ENCODE measurements around the gene ZNF827.
"Not testable (repeated sequence)": the region's sequence is repeated elsewhere in the genome, so short reads cannot be mapped to it uniquely, and the experiment has no call there.

ZNF827 gene

DNA sequence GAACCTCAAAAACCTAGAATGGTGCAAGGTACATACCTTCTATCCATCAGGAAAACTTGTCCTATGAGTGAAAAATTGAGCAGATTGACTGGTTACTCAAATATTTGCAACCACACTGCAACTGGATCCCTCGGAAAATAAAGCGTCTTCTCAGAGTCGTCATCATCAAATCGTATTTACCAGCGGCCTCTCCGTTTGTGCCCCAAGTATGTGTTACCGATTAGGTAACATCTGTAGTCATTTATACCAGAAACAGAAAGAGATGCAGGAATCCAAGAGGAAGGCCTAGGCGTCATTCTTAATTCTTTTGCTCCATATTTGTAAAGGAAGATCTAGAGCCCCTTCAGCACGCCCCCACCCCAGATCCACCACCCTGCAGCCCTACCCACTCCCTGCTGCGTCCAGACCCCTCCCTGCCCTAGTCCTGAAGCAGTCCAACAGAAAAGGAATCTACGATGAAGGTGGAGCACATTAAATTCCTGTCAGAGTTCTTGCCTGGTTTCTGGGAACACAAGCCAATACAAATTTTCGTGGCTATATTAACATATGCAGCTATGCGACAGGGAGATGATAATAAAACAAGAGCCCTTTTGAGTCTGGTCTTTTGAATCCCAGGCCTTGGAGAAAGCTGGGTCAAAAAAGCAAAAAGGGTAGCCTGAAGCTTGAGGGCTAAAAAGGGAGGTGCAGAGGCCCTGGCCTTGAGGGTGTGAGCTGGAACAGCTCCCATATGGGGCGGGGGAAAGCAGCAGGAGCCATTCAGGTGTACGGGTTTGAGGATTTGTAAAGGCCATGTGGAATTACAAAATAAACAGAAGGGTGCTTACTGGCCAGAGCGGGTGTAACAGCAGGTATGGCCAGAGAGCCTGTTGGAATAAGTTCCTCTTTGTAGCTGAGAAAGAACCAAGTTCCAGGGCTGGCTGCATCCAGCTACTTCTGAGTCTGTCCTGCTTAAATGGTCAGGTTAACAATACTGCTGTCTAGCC, 77.0 kb downstream of the ZNF827 start:
- no peak for DNase-seq

GRCh38 chr4:145860897-145861296, 77.7 kb downstream of the ZNF827 start:
- DNase-seq = no peak

GRCh38 chr4:145860446-145860845, 78.2 kb downstream of the ZNF827 start:
- no peak for DNase-seq

- no peak for DNase-seq
Measured at GRCh38 chr4:145859926-145860325, 78.7 kb downstream of the ZNF827 start.

DNA sequence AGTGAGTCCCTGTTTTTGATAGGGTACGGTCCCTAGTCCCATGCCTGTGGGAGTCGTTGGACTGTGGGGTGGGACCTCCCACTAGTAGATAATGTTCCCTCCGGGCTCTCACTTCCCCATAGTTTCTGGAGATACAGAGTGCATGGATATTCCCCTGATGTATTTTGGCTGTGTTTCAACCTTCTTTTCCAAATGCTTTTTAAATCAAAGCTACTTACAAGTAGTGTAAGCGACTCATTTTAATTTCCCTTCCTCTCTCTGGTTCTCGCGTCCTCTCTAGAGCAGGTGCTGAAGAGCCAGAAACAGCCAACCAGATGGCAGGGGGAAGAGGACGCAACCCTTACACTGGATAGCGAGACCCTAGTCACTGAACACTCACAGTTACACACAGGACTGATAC, 79.2 kb downstream of the ZNF827 start:
- DNase-seq = no peak

GRCh38 chr4:145852256-145852839, 86.3 kb downstream of the ZNF827 start:
- no peak for DNase-seq

DNA sequence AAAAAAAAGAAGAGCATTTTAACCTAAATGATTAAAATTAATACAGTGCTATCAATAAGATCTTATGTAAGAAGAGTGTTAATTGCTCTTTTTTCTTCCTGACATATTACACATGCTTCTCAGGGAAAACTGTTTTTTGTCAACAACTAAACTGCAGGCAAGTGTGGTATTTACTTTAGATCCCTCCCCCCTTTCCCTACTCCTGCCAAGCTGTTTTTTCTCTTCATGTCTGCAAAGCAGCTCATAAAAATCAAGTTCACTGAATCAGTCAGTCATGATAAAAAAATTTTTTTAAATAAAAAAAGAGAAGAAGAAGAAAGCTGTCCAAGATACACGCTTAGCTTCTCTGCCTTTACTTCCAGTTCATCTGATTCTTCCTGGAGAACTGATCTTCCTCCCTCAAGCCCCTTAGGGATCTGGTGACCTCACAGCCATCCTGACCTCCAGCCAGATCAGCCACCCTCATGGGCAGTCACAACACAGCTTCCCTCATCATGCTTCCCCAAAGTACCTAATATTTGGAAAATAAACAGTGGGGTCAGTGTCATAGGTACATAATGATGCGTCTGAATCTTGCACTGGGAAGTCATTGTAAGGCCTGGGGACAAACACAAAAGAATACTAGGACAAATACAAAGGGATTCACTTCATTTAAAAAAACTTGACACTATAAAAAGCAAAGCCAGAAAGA, 87.0 kb downstream of the ZNF827 start:
- no peak for DNase-seq

DNA sequence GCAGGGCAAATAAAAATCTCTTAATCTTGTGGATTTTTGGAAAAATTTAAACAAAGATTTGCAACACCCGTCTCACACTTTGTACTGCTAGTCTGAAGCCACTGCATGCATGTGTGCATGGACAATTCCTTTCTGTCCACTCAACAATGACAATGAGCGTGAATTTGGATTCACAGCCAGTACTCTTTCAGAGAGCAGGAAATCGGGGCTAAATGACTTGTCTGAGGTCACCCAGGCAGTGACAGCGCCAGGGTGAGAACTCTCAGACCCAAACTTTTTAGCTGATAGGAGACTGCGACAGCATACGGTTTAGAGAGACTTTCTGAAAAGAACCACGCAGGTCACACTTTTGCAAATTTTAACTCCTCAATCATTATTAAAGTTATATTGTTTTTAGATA, 90.9 kb downstream of the ZNF827 start:
- no peak for DNase-seq

DNA sequence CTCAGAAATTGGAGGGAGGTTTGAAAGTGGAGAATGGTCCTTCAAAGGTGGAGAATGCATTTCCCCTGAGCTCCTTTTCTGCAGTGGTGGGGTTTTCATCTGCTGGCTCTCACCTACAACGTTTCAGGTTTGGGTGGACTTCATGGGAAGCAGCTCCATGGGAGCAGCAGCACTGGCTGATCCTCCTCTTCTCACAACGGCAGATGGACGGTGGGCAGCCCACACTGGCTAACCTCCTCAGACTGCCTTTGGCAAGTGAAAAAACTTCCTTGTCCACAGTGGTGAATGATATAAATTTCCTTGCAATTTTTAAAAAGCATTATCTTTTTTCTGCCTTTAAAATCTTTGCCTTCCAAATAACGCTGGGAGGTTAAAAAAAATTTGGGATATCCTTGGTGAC, 93.5 kb downstream of the ZNF827 start:
- DNase-seq = no peak

DNA sequence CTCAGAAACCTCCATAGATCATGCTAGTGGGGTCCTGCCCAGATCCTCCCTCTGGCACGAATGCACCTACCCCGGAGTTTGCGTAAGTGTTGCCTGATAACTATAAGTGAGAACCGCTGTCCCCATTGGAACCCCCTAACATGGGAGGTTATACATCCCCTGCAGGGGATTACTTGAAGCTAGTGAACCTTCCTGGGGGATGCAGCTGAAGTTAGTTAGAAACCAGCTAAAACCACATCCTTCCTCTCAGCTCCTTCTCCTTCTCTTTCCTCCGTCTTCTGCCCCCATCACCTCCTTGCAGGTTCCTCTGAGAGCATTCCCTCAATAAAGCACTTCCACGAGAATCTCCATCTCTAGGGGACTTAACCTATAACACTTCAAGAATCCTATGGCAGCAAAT, 95.0 kb downstream of the ZNF827 start:
- no peak for DNase-seq

- DNase-seq = no peak
Measured at GRCh38 chr4:145843148-145843547, 95.5 kb downstream of the ZNF827 start.

GRCh38 chr4:145842224-145842887, 96.3 kb downstream of the ZNF827 start:
- no peak for DNase-seq

GRCh38 chr4:145840801-145841200, 97.8 kb downstream of the ZNF827 start:
- no peak for DNase-seq

GRCh38 chr4:145840162-145840768, 98.4 kb downstream of the ZNF827 start:
- DNase-seq = no peak

DNA sequence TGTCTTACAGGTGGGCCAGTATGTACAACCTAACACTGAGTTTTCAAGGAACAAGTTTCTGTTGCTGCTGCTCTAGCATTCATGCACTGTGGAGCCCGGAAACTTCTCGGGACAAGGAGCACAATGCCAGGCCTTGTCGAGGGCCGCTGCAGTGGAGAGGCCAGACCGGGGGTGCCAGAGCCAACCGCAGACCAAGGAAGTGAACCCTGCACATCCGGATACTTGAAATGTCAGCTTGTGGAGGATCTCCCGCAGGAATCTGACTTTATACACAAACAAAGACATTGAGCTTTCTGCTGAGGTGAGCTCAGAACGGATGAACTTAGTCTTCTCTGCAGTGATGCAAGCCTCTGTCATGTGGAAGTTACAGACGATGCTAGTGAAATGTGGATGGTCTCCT, 99.5 kb downstream of the ZNF827 start:
- DNase-seq = no peak

- not testable (repeated sequence) for DNase-seq
Measured at GRCh38 chr4:145832384-145832783, 106.2 kb downstream of the ZNF827 start.

- DNase-seq = no peak
Measured at GRCh38 chr4:145830699-145831098, 107.9 kb downstream of the ZNF827 start.

DNA sequence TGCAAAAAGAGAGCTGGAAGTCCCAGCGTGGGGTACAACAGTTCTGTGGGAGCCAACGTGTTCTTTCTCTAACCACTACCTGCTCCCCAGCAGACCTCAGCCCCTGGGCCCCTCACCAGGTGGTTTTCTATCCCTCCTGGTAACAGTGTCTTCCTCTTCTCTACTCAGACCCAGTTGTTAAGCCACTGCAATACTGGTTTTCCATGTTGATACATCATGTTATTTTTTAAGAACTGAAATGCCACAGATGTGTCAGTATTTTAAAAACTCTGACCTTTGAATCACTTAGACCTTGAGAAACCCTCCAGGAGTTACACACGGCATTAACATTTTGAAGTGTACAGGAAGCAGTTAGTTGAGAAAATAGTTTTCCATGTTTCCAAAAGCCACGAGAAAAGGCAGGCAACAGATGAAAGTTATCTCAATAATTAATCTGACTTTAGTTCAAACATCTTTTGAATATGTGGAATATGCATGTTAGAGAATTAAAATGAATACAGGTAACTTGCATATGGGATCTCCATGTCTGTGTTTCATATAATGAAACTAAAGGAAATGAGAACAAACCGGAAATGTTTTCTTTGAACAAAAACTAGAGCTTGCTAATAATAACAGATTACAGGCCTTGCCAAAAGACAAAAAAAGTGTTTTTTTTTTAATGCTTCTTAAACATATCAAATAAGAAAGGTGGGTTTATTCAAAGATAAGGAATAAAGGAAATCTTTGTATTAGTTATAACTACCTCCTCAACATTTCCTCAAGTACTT, 108.8 kb downstream of the ZNF827 start:
- no peak for DNase-seq

GRCh38 chr4:145828802-145829485, 109.7 kb downstream of the ZNF827 start:
- no peak for DNase-seq

DNA sequence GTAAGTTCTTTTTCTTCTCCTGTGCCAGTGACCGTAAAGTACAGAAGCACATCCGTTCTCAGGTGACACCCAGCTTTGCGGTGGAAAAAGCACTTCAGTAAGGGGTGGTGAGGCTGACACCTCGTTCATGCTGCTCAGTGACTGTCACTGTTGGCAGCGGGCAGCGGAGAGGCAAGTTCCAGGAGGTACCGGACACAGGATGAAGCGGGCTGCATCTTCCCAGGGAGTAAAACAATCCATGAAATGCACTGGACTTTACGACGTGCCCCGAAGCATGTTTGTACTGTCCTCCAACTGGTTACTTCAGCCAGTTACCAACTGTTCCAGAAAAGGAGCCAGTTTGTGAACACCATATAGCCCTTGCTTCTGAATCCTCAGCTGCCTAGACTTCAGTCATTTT, 110.7 kb downstream of the ZNF827 start:
- DNase-seq = no peak

DNA sequence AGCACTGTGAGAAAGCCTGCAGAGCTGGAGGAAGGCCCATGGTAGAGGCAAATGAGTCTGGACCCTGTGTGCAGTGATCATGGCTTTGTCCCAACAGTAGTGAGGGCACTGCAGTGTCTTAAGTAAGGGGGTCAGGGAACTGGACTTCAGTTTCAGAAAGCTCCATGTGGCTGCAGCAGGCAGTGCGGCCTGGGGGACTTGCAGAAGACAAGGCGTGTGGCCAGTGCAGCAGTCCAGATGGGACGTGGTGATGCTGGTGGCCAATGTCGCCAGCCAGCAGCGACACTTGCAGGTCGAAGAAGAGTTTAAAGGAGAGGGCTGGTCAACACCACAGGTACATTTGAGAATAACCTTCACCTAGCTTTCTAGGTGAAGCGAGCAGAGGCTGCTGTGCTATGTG, 113.4 kb downstream of the ZNF827 start:
- DNase-seq = no peak
